HEK293 (cell line): ENCODE results near the gene DPH6.

ENCODE experiments used
- CTCF ChIP-seq: fragments of 450-650 bp; formaldehyde crosslinking; IDR thresholded peaks from 2 replicates; pipeline ENCODE4 v1.5.1; 2016; ENCODE audit warnings: missing biosample characterization, missing genetic modification characterization
- HOXC10 ChIP-seq: sonication (generic); formaldehyde crosslinking; IDR thresholded peaks from 2 replicates; pipeline ENCODE4 v1.8.1; 2023; ENCODE audit warnings: mild to moderate bottlenecking, missing genetic modification reagents
- SALL2 ChIP-seq: fragments of 450-650 bp; formaldehyde crosslinking; IDR thresholded peaks from 2 replicates; pipeline ENCODE4 v1.5.0; 2017; ENCODE audit warnings: missing biosample characterization, mild to moderate bottlenecking, missing genetic modification characterization, borderline replicate concordance
- ZNF174 ChIP-seq: fragments of 450-650 bp; formaldehyde crosslinking; IDR thresholded peaks from 2 replicates; pipeline ENCODE4 v1.5.0; 2017; ENCODE audit warnings: missing biosample characterization, mild to moderate bottlenecking, missing genetic modification characterization
- ZNF639 ChIP-seq: fragments of 450-650 bp; formaldehyde crosslinking; IDR thresholded peaks from 2 replicates; pipeline ENCODE4 v1.5.1; 2016; ENCODE audit warnings: missing biosample characterization, missing genetic modification characterization

GRCh38 chr15:35362195-35362829 lies 183.7 kb downstream of the DPH6 start:
- TF ChIP-seq SALL2 = no peak
- TF ChIP-seq ZNF639 = no peak
- no peak for TF ChIP-seq ZNF174 (tag by site-specific recombination)
- TF ChIP-seq CTCF (tag by site-specific recombination) = no peak
- no peak for TF ChIP-seq HOXC10 (CRISPR knock-in tag)
